HG03095 (cell line): ENCODE measurements around the gene CTNND2.

Source experiments
- ATAC-seq: cut with Tn5 transposase; IDR thresholded peaks from one replicate; pipeline ENCODE4 v1.9.1; 2021; ENCODE audit warnings: moderate library complexity; ENCODE audit not compliant: unreplicated experiment

The CTNND2 gene

DNA sequence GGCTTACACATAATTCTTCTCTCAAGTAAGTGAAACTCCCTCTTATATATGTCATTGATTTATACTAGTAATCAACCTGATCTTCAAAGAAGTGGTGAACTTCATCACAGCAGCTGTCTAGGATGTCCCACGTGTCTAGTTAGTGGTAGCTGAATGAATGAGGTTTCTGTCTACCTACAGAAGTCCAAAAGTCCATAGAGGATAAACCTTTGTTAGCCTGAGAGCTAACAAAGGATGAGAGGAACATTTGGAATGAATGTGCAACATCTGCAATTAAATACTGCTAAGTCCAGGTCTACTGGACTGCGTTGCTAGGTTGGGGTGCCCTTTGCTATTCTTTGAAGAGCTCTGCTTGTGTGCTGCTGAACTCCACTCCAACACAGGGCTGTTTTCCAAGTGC, 929.4 kb downstream of the CTNND2 start:
- no peak for ATAC-seq

- ATAC-seq = no peak
Measured at GRCh38 chr5:10973316-10973715, 930.9 kb downstream of the CTNND2 start.

DNA sequence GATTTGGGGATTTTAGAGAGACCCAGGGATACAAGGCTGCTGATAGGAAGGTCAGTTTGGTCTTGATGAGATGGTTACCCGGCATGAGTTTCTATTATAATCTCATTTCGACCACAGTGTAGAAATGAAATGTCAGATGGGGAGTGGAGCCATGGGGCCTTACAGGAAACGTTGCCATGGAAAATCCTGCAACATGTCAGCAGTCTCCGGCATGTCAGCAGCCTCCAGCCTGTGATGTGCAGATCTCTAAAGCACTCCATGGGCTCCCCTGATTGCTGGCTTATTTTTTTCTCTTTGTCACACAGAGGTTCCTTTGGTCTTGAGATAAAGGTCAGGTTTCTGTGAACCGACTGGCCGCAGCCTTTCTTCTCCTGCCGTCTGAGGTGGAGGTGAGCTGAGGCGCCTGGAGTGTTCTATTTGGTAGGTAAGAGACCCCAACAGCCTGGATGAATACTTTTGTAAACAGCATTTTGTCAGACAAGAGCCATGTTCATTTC, 934.5 kb downstream of the CTNND2 start:
- no peak for ATAC-seq

GRCh38 chr5:10964806-10965205, 939.4 kb downstream of the CTNND2 start:
- no peak for ATAC-seq

DNA sequence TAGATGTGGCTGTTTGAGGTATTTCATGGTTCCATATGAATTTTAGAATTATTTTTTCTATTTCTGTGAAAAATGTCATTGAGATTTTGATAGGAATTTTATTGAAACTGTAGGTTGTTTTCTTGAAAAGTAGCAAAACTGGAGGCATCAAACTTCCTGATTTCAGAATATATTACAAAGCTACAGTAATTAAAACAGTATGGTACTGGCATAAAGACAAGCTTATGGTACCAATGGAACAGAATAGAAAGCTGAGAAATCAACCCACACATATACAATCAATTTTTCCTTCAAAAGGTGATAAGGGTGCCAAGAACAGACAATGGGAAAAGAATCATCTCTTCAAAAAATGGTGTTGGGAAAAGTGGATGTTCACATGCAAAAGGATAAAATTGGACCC, 945.5 kb downstream of the CTNND2 start:
- ATAC-seq = no peak

GRCh38 chr5:10949856-10950630, 954.2 kb downstream of the CTNND2 start:
- ATAC-seq = no peak

DNA sequence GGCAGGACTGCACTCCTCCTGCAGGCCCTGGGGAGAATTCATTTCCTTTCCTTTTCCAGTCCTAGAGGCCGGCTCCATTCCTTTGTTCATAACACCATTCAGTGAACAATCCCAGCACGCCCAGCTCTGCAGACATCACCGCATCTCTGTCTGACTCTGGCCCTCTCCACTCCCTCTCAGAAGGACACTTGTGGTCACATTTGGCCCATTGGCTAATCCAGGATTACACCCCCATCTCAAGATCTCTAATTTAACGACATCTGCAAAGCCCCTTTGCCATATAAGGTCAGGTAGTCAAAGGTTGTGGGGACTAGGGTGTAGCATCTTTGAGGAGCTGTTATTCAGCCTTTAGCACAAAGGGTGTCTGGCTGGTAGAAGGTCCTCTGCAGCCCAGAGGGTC, 958.2 kb downstream of the CTNND2 start:
- ATAC-seq = no peak

- no peak for ATAC-seq
Measured at GRCh38 chr5:10941900-10942299, 962.3 kb downstream of the CTNND2 start.

DNA sequence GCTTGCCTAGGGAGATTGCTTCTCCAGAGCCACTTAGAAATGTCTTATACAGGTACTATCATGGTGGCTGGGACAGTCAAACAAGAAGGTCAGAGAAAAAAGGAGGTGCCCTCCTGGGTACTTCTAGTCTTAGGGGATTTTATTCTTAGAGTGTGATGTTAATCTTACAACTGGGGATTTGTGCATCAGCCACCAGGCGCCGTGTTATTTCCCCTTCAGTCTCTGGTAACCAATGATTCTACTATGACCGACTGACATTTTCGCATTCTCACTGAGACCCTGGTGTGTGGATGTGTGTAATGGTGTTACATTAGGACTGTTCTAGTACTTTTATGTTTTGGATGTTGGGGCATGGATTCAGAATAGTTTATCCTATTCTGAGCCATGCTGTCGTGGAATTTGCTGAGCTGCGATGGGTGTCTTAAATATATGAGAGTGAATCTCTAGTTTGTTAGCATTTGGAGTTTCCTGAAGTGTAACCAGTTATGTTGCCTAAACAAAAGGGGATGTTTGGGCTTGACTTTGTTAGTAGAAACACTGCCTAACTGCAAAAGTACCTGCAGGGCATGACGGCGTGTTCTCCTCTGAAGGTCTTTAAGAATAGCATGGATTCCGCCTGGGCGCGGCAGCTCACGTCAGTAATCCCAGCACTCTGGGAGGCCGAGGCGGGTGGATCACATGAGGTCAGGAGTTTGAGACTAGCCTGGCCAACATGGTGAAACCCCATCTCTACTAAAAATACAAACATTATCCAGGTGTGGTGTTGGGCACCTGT, 968.0 kb downstream of the CTNND2 start:
- no peak for ATAC-seq

DNA sequence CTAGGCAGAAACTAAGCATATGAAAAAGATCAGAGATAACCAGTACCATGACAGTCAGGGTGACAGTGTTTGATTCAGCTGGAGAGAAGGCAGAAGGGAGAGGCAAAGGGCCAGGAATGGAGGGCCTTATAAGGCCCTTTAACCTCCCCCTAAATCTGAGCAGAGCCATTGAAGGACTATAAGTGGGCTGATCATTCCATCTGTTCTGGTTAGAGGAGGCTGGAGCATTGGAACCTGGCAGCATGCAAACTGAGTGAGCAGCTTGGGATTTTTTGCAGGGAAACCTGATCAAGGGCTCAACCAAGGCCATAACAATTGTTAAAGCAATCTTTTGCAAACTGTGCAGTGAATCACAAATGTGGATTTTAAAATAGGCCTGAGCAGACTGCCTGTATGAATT, 968.7 kb downstream of the CTNND2 start:
- ATAC-seq = no peak

DNA sequence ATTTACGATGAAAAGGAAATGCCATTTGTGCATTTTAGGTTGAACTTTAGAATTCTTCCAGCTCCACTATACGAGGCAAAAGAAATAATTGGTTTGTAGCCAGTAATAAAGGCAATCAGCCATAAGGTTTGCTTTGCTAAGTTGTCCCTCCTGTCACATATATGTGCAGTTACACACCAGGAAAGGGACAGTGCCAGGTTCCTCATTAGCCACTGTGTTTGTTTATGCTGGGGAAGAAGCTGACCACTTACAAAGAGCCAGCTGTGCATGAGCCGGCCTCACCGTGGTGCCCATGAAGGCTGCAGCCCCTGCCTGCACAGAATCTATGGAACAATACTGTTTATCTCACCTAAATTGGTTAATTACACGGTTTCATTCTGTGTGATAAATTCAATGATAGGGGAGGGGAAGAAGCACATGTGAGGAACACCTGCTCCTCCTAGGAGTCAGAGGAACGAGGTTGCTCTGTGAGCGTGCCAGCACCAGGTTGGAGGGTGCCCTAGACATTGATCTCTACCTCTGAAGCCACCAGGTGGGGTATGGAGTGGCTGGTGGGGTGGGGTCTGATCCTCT, 969.4 kb downstream of the CTNND2 start:
- no peak for ATAC-seq

DNA sequence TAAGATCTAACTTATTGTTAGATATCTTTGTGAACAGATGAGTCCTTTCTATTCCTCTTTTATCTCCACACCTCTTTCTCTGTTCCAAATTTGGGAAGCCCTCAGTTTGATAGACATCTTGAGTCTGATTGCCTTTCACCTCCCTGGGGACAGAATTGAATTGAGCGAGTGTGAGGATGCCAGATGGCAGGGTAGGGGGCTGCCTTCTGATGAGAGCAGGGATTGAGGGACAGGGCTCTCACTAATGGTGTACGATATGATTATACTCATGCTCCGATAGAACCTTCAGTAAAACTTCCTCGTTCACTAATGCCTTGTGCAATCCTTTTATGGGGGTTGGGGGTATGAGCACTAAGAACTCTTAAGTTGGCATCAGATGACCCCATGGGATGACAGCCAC, 971.1 kb downstream of the CTNND2 start:
- ATAC-seq = no peak

DNA sequence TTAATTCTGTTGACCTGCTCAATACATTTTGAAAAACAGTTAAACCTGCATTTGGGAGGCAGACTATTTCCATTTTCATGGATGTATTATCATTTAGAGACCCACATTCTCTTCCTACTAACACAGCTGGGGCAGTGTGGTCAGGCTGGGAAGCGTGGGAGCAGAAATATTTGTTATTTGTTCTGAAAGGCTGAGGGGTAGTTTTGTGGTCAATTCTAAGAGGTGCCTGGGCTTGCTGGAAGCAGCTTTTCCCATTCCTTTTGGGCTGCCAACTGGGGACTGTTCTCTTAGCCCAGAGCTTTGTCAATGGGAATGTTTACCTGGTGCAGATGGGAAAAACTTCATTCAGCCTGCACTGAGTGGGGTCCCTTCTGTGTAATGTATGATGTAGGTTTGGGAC, 971.8 kb downstream of the CTNND2 start:
- ATAC-seq = no peak

DNA sequence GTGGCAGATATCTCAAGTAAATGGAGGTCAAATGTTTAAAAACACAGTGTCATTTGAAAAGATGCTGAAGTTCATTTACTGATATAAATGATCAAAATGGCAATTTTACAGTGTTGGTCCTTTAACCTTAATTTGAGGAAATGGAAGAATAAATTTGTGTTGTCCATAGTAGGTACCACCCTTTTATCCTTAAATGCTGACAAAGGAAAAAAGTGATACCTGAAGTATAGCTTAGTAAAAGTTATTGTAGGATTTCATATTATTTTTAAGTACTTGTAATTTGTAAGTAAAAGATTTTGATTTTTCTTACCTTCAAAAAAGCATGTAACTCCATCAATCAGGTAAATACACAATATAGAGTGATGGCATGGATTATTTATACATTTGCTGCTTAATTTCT, 976.6 kb downstream of the CTNND2 start:
- no peak for ATAC-seq

GRCh38 chr5:10923310-10923709, 980.9 kb downstream of the CTNND2 start:
- no peak for ATAC-seq
